ENCODE results near the gene SMIM45.

The SMIM45 gene

DNA sequence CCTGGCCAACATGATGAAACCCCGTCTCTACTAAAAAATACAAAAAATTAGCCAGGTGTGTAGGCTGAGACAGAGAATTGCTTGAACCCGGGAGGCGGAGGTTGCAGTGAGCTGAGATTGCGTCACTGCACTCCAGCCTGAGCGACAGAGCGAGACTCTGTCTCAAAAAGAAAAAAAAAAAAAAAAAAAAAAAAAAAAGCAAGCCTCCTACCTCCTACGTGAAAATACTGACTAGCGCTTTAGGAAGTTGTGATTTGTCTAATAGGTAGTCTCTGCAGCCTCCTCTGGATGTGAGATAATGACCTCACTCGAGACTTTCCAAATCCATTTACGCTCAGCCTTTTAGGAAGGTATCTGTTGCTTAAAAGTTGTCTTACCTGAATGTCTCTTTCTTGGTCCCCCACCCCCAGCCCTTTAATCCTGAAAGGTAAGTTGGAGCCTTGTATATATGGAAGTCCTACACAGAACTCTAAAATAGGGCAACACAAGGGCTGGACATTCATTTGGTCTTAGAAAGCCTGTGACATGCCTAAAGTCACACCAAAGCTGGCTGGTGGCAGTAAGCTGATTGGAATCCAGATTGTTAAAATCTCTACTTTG is 22.8 kb downstream of the SMIM45 start:
- no peak for DNase-seq

DNA sequence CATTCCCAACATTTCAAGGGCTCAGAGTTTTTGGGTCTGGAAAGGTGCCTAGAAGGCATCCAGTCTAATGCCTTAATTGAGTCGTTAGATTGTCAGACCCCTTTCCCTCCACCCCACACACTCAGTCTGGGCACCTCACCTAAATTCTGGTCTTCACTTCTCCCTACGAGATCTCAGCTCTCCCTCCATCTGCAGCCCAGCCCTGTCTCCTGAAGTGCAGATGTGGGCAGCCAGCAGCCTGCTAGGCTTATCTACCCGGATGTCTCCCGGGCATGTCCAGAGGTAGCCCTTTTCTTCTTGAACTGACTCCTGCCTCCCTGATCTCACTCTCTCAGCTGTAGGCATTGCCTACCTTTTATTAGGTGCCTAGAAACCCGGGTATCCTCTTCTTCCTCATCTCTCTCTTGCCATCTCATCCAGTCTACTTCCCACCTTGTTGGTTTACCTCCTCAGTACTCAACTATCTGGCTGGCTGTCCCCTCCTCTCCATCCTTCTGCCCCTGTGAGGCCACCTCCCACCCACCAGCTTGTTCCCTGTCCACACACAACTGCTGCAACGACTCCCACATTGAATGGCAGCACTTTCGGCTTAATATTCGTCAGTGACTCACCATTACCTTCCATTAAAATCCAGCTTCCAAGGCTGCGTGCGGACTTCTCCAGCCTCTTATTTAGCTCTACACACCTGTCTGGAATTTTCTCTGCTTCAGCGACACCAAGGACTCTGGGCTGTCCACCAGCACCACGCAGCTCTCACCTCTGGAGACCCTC is 23.5 kb downstream of the SMIM45 start:
- DNase-seq = no peak

DNA sequence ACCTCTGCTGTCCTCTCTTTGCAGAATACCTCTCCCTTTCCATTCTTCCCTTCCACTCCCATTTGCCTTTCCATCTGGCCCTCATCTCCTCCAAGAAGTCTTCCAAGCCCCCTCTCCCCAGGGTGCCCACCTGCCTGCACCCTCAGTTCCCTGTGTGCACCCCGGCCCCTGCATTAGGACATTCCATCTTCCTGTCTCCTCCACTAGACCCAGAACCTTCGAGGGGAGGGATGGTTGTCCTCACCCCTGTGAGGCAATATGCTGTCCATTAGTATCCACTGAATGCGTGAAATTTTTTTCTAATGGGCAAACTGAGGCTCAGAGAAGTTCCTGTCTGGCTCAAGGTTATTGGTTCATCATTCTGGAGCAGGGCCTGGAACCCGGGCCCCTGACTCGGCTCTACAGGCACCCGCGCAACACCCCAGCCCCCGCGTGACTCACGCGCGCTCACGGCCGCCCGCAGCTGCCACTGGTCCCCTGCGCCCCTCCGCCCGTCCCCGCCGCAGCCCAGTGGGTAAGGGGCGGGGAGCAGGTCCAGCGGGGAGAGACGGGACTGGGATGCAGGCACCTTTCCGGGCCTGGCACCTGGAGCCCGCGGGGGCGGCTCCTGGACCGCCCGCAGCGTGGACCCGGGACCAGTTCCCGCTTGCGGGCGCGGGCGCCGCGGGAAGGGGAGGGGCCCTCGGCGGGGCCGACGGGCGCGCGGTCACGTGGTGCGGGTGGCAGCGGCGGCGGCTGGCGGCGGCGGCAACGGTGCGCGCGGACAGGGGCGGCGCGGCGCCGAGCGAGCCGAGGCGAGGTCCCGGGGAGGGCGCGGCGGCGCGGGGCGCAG is 24.3 kb downstream of the SMIM45 start:
- no peak for DNase-seq

- peak; percentile 49 for DNase-seq
Observed at GRCh38 chr22:41976961-41977566, 25.1 kb downstream of the SMIM45 start.

GRCh38 chr22:41978732-41979131 is 26.8 kb downstream of the SMIM45 start:
- DNase-seq = no peak

- peak; percentile 48 for DNase-seq
Observed at GRCh38 chr22:41979423-41980250, 27.7 kb downstream of the SMIM45 start.

- DNase-seq = no peak
Observed at GRCh38 chr22:41982865-41983264, 30.9 kb downstream of the SMIM45 start.

- DNase-seq = no peak
Observed at GRCh38 chr22:41983513-41984405, 31.8 kb downstream of the SMIM45 start.

GRCh38 chr22:41987276-41987675 is 35.3 kb downstream of the SMIM45 start:
- DNase-seq = no peak

- DNase-seq = no peak
Observed at GRCh38 chr22:41989246-41989645, 37.3 kb downstream of the SMIM45 start.

- DNase-seq = no peak
Observed at GRCh38 chr22:41991111-41991510, 39.2 kb downstream of the SMIM45 start.

GRCh38 chr22:41992496-41992895 is 40.5 kb downstream of the SMIM45 start:
- DNase-seq = no peak

- no peak for DNase-seq
Observed at GRCh38 chr22:41995211-41995610, 43.3 kb downstream of the SMIM45 start.

GRCh38 chr22:41996826-41997225 is 44.9 kb downstream of the SMIM45 start:
- no peak for DNase-seq

DNA sequence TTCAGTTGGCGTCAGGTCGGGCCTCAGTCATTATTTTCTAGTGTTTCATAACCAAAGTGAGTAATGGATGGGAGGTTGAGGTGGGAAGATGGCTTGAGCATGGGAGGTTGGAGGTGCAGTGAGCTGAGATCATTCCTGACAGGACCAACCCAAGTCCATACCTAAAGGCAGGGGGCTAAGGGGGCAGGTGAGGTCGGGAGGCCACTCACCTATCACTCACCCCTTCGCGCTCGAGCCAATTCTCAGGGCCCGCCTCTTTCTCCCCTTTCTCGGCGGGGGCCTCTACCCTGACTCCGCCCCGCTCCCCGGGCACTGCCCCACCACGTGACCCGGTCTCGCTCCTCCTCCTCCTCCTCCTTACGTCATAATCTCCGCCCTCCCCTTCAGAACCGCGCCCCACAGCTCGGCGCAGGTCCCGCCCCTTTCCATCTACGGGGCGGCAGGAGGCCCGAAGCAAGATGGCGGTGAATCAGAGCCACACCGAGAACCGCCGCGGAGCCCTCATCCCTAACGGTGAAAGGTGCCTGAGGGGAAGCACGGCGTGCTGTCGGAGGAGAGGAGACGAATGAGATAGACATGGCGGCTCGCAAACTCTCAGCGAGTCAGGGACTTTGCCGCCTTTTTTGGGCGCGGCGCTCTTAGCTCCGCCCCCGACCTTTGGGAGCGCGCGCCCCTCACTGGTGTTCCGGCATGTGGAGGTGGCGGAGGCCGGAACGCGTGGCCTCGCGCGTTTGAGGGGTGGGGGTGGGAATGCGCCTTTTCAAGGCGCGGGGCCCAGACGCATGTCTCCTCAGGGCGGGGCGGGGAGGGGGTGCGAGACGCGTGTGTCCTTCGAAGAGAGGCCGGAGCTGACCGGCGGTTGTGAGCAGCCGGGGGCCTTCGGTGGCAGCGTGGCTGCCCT is 46.7 kb downstream of the SMIM45 start, which contains the start of gene WBP2NL:
WBP2NL (plus strand) TSS at position 428 of the 901 bp plus-strand sequence; CDS start at position 459, 31 bp downstream.
- no peak for DNase-seq

DNA sequence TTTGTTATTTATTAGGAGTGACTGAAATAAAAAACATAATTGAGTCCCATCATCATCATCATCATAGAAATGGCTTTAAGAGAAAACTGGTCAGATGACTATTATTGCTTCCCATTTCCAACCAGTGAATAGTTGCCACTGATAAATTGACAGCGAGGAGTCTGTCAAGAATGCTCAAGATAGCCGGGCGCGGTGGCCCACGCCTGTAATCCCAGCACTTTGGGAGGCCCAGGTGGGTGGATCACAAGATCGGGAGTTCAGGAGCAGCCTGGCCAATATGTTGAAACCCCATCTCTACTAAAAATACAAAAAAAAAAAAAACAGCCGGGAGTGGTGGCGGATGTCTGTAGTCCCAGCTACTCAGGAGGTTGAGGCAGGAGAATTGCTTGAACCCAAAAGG is 48.5 kb downstream of the SMIM45 start:
- DNase-seq = no peak

DNA sequence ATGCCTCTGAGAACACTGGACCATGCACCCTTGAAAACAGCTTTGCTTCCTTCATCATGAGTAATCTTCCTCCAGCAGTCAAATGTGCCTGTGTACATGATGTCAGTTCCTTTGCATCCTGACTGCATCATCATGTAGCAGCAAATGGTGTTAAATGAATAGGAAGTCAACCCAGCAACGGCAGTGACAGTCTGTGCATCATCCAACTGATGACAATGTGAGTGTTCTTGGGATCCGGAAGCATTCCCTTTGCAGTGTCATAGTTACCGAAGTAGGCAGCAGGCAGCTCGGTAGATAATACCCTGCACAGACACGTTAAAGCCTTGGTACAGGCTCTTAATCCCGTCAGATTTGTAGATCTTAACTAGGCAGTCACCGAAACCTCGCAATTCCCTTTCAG is 49.2 kb downstream of the SMIM45 start:
- no peak for DNase-seq

- DNase-seq = no peak
Observed at GRCh38 chr22:42001706-42002105, 49.8 kb downstream of the SMIM45 start.

GRCh38 chr22:42007922-42008321 is 56.0 kb downstream of the SMIM45 start:
- no peak for DNase-seq

All from NCI-H1694 (cell line).